AG04450 (cell line): ENCODE measurements around the gene NCF1. TPM values are rescaled to one million over a fixed set of nuclear protein-coding genes. Genes with fewer than 3 reads are reported as not detected.
A peak's percentile ranks its signal among the peaks of the same experiment; 100 is the strongest.
"Not testable (repeated sequence)": the region's sequence is repeated elsewhere in the genome, so short reads cannot be mapped to it uniquely, and the experiment has no call there.

ENCODE experiments used
- CTCF ChIA-PET: fragments of 300-600, 350-600 bp; formaldehyde crosslinking; extraction: SDS; loops from one replicate; lab custom pipeline; 2022; ENCODE audit warnings: antibody characterized with exemption, inconsistent platforms; lab: Charles Lee
- POLR2A ChIA-PET: fragments of 350-600 bp; formaldehyde crosslinking; extraction: SDS; loops from one replicate; lab custom pipeline; 2021; ENCODE audit warnings: antibody characterized with exemption, inconsistent platforms; lab: Yijun Ruan, JAX
- DNase-seq: peaks from one replicate; pipeline ENCODE4 v3.0.0-alpha.2; 2011; ENCODE audit warnings: low read depth, low spot score
- H3K27ac ChIP-seq: one replicate; pipeline ENCODE4 v1.5.1; 2012; ENCODE audit warnings: low read depth, low read length, control low read depth
- H3K27me3 ChIP-seq: one replicate; pipeline ENCODE4 v1.6.0; 2012; ENCODE audit warnings: low read length; ENCODE audit not compliant: control insufficient read depth, insufficient read depth
- H3K4me3 ChIP-seq: 2 replicates; pipeline ENCODE4 v1.5.1; 2011; ENCODE audit warnings: mild to moderate bottlenecking, low read depth, low read length, control low read depth
- H3K9me3 ChIP-seq: 2 replicates; pipeline ENCODE4 v1.5.1; 2012; ENCODE audit warnings: low read length; ENCODE audit not compliant: control insufficient read depth, insufficient read depth
- CTCF ChIP-seq: IDR thresholded peaks from 2 replicates; pipeline ENCODE4 v1.5.1; 2011; ENCODE audit warnings: low read depth, low read length, control low read depth, inconsistent platforms
- polyA minus RNA-seq: library from RNA; depleted of rRNA, polyadenylated mRNA; stranded (reverse); fragments of >200 nt; gene quantifications from 2 replicates; pipeline ENCODE4 v1.2.3, GENCODE V29; 2011; rRNA and poly(A)+ RNA removed
- polyA plus RNA-seq: library from polyadenylated mRNA; depleted of rRNA; stranded (reverse); fragments of >200 nt; gene quantifications from 2 replicates; pipeline ENCODE4 v1.2.3, GENCODE V29; 2011; rRNA removed

NCF1 gene
- polyA plus RNA-seq (not detected in 2 replicates), polyA minus RNA-seq (0.28 TPM in 1 of 2 replicates, not detected in the other)

- H3K9me3 ChIP-seq, POLR2A ChIA-PET, H3K4me3 ChIP-seq, H3K27ac ChIP-seq, H3K27me3 ChIP-seq, DNase-seq, CTCF ChIA-PET: not testable (repeated sequence)
These were observed at the start of gene NCF1 for GRCh38 chr7:74773760-74774750. Gene NCF1, plus strand, starts transcription at chr7:74774011. Its CDS starts 21 bp downstream, at chr7:74774032.

DNA sequence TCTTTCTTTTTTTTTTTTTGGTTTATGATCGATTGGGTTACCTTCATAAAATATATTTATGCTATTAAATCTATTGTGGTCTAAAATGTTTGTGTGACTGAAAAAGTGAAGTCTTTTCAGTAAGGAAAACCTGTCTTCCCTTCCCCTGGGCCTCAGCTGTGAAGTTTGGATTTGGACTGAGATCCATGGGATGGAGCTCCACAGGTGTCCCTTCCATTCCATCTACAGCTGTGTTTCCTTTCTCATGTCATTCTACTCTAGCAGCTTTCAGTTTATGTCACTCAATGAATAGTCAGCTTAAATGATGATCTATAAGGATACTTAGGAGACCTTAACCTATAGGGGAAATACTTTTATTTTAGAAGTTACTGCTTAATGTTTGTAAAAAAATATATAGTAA is 48.0 kb upstream of the NCF1 start:
- Histone ChIP-seq H3K27me3 (no peaks in the 10 kb centered on the region), H3K27ac (no peak overlapping the region), H3K4me3 (no peak overlapping the region), H3K9me3 (no peaks in the 10 kb centered on the region)
- CTCF ChIA-PET: interaction anchor here (1.6 kb wide), 1 partner anchor 325 kb away, joined by 3 read pairs; no protein-coding TSS in a partner anchor
- DNase-seq: no peak
- TF ChIP-seq CTCF: no peak
- POLR2A ChIA-PET: interaction anchor here (0.7 kb wide), 1 partner anchor 34 kb away, joined by 5 read pairs; no protein-coding TSS in a partner anchor

- POLR2A ChIA-PET: interaction anchor here (0.7 kb wide), 1 partner anchor 35 kb away, joined by 5 read pairs; no protein-coding TSS in a partner anchor
- no peak for TF ChIP-seq CTCF
- CTCF ChIA-PET: no interaction called here
- H3K4me3 ChIP-seq: no peak overlapping the region
- no peak for DNase-seq
- no peaks in the 10 kb centered on the region for H3K27me3 ChIP-seq
- H3K9me3 ChIP-seq: no peaks in the 10 kb centered on the region
- H3K27ac ChIP-seq: peak overlapping the region; percentile 11
These were observed 47.3 kb upstream of the NCF1 start for GRCh38 chr7:74726309-74727101.

GRCh38 chr7:74728686-74729085 is 45.1 kb upstream of the NCF1 start:
- H3K27ac ChIP-seq, H3K9me3 ChIP-seq, CTCF ChIA-PET, H3K27me3 ChIP-seq, DNase-seq, POLR2A ChIA-PET, H3K4me3 ChIP-seq: not testable (repeated sequence)

GRCh38 chr7:74730186-74730585 is 43.6 kb upstream of the NCF1 start:
- H3K27ac ChIP-seq, CTCF ChIA-PET, POLR2A ChIA-PET, H3K4me3 ChIP-seq, DNase-seq, H3K9me3 ChIP-seq, H3K27me3 ChIP-seq: not testable (repeated sequence)

GRCh38 chr7:74739974-74740703 is 33.7 kb upstream of the NCF1 start:
- DNase-seq, H3K4me3 ChIP-seq, H3K27me3 ChIP-seq, CTCF ChIA-PET, POLR2A ChIA-PET, H3K27ac ChIP-seq, H3K9me3 ChIP-seq: not testable (repeated sequence)

DNA sequence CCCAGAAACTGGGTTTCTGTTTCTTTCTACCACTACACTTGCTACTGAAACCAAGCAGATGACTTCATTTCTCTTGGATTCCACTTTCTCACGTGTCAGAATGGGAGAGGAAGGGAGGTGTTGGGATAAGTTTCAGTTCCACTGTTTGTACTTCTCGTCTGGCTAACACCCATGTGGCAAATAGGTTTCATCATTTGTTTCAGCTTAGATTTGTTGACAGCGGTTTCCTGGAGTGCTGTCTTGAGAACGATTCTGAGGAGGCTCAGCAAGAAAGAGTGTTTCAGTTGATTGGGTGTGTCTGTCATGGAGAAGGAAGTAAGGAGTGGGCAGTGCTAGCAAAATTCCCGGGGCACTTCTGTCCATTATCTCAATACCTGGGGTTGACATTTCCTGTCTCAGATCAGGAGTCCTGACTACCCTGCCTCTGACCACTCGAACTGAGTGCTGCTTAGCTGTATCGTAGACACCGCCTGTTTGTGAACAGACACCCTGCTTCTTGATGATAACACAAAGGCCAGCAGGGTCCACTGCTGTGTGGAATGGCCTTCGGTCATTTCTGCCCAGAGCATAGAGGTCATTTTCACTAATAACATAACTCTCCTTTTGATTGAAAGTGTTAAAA is 29.8 kb upstream of the NCF1 start:
- H3K27ac ChIP-seq, H3K9me3 ChIP-seq, POLR2A ChIA-PET, CTCF ChIA-PET, H3K27me3 ChIP-seq, DNase-seq, H3K4me3 ChIP-seq: not testable (repeated sequence)

- H3K4me3 ChIP-seq, H3K27ac ChIP-seq, POLR2A ChIA-PET, DNase-seq, CTCF ChIA-PET, H3K27me3 ChIP-seq, H3K9me3 ChIP-seq: not testable (repeated sequence)
These were observed 19.8 kb upstream of the NCF1 start for GRCh38 chr7:74753921-74754482.
